Liver (tissue), 9 donors: Measurements from ENCODE around the gene FAT1. TPM values are rescaled to one million over a fixed set of nuclear protein-coding genes. Genes with fewer than 3 reads are reported as not detected.

Source experiments
- DNase-seq: peaks from one replicate; pipeline ENCODE4 v3.0.0-alpha.2; 2017; ENCODE audit warnings: low spot score
- H3K27ac ChIP-seq, 2 donors: one replicate each; pipeline ENCODE4 v1.7.0; 2013; ENCODE audit warnings: inconsistent platforms in 2 of 2, low read length in 2 of 2, control low read depth in 1 of 2, low read depth in 1 of 2, mild to moderate bottlenecking in 1 of 2
- H3K27me3 ChIP-seq, 4 donors: one replicate each; pipeline versions ENCODE4 v1.6.1 to v1.7.0; 2013; ENCODE audit warnings: low read length in 3 of 4, inconsistent platforms in 1 of 4, mild to moderate bottlenecking in 1 of 4, moderate library complexity in 1 of 4; ENCODE audit not compliant: control insufficient read depth in 4 of 4, insufficient read depth in 4 of 4
- H3K36me3 ChIP-seq, 4 donors: one replicate each; pipeline versions ENCODE4 v1.6.1 to v1.7.0; 2013; ENCODE audit warnings: low read length in 3 of 4, mild to moderate bottlenecking in 3 of 4, low read depth in 1 of 4, moderate library complexity in 1 of 4; ENCODE audit not compliant: control insufficient read depth in 4 of 4, insufficient read depth in 3 of 4
- H3K4me1 ChIP-seq, 4 donors: one replicate each; pipeline versions ENCODE4 v1.6.1 to v1.7.0; 2013; ENCODE audit warnings: low read length in 3 of 4, mild to moderate bottlenecking in 3 of 4, moderate library complexity in 1 of 4; ENCODE audit not compliant: control insufficient read depth in 4 of 4, insufficient read depth in 4 of 4
- H3K4me3 ChIP-seq, 3 donors: one replicate each; pipeline versions ENCODE4 v1.6.1 to v1.7.0; 2013; ENCODE audit warnings: low read length in 3 of 3, control low read depth in 1 of 3, low read depth in 1 of 3, mild to moderate bottlenecking in 1 of 3
- H3K9ac ChIP-seq, 2 donors: one replicate each; pipeline ENCODE4 v1.7.0; 2013; ENCODE audit warnings: low read length in 2 of 2, mild to moderate bottlenecking in 2 of 2, moderate library complexity in 2 of 2, control low read depth in 1 of 2, low read depth in 1 of 2
- H3K9me3 ChIP-seq, 4 donors: one replicate each; pipeline versions ENCODE4 v1.6.1 to v1.7.0; 2013; ENCODE audit warnings: low read length in 3 of 4; ENCODE audit not compliant: control insufficient read depth in 4 of 4
- FOXA2 ChIP-seq: IDR thresholded peaks from 2 replicates; pipeline ENCODE4 v1.6.1; 2016; ENCODE audit warnings: antibody characterized with exemption
- GABPA ChIP-seq, 2 donors: IDR thresholded peaks in 1 of 2; conservative IDR thresholded peaks in 1 of 2; 2 replicates each; pipeline ENCODE4 v1.6.1; 2016; ENCODE audit warnings: antibody characterized with exemption in 2 of 2, mild to moderate bottlenecking in 1 of 2, moderate library complexity in 1 of 2
- HNF4G ChIP-seq: IDR thresholded peaks from 2 replicates; pipeline ENCODE4 v1.6.1; 2016; ENCODE audit warnings: antibody characterized with exemption
- JUND ChIP-seq, 2 donors: IDR thresholded peaks; 2 replicates each; pipeline ENCODE4 v1.6.1; 2016; ENCODE audit warnings: antibody characterized with exemption in 2 of 2
- NR2F2 ChIP-seq: IDR thresholded peaks from 2 replicates; pipeline ENCODE4 v1.6.1; 2016; ENCODE audit warnings: antibody characterized with exemption
- RAD21 ChIP-seq, 2 donors: IDR thresholded peaks; 2 replicates each; pipeline ENCODE4 v1.6.1; 2016; ENCODE audit warnings: antibody characterized with exemption in 2 of 2, mild to moderate bottlenecking in 2 of 2
- RXRA ChIP-seq, 2 donors: IDR thresholded peaks; 2 replicates each; pipeline ENCODE4 v1.6.1; 2017 to 2018; ENCODE audit warnings: antibody characterized with exemption in 2 of 2, mild to moderate bottlenecking in 1 of 2
- YY1 ChIP-seq: IDR thresholded peaks from 2 replicates; pipeline ENCODE4 v1.6.1; 2016; ENCODE audit warnings: antibody characterized with exemption, mild to moderate bottlenecking
- WGBS: extraction: QIAGEN DNeasy Blood & Tissue Kit; methylation state at CpG from one replicate; pipeline ENCODE4 v1.1.7; 2013; 5-methylcytosine and 5-hydroxymethylcytosine counted together
- polyA plus RNA-seq, 2 donors: library from polyadenylated mRNA; stranded (reverse) in 1 of 2; unstranded in 1 of 2; fragments of 200-250 nt in 1 of 2; fragments of >200 nt in 1 of 2; fragmentation: Nextera tagmentation in 1 of 2; extraction: Ambion mirVana in 1 of 2; gene quantifications; one replicate each; pipeline versions ENCODE4 v1.2.1 to v1.2.3, GENCODE V29; 2013 to 2015
- total RNA-seq, 2 donors: library from RNA; depleted of rRNA; stranded (reverse); fragments of >200 nt; gene quantifications; one replicate each; pipeline ENCODE4 v1.2.3, GENCODE V29; 2014
- TF ChIP-seq, protein P1 (sequence below): fragments of 150-350 bp; IDR thresholded peaks from 2 replicates; pipeline ENCODE4 v1.5.1; 2017; ENCODE audit warnings: improper control_type of control experiment, low read depth, low read length; ENCODE audit not compliant: missing input control
- TF ChIP-seq, protein P2 (sequence below): IDR thresholded peaks from 2 replicates; pipeline ENCODE4 v1.6.1; 2016; ENCODE audit warnings: antibody characterized with exemption, mild to moderate bottlenecking
- TF ChIP-seq, protein P3 (sequence below): IDR thresholded peaks from 2 replicates; pipeline ENCODE4 v1.6.1; 2016; ENCODE audit warnings: antibody characterized with exemption
- TF ChIP-seq, protein P4 (sequence below): IDR thresholded peaks from 2 replicates; pipeline ENCODE4 v1.6.1; 2016; ENCODE audit warnings: antibody characterized with exemption
- TF ChIP-seq, protein P5 (sequence below): IDR thresholded peaks from 2 replicates; pipeline ENCODE4 v1.6.1; 2016; ENCODE audit warnings: antibody characterized with exemption
- donor health status: healthy.
- donor health status: healthy.
- donor health status: healthy.
- donor health status: healthy.
- donor health status: healthy.

FAT1 gene
- total and polyA plus RNA-seq, 4 donors: 10.0 to 48.0 (median 30.0) TPM

DNA sequence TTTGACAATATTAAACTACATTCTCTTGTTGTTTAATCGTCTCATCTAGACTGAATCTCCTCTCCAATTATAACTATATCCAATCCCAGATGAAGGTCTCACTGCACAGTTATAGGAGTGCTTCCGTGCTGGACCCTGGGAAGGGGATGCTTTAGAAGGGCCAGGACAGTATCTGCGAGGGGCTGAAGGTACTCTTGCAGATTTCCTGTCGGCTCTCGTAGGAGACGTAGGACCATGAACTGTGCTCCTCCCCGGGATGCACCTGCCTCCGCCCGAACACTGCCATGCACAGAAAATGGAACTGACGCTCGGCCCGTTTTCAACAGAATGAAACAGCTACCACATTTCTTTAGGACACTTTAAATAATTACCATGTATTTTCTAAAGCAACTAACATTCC lies 39.4 kb downstream of the FAT1 start (continued):
- TF ChIP-seq, protein P1, sequence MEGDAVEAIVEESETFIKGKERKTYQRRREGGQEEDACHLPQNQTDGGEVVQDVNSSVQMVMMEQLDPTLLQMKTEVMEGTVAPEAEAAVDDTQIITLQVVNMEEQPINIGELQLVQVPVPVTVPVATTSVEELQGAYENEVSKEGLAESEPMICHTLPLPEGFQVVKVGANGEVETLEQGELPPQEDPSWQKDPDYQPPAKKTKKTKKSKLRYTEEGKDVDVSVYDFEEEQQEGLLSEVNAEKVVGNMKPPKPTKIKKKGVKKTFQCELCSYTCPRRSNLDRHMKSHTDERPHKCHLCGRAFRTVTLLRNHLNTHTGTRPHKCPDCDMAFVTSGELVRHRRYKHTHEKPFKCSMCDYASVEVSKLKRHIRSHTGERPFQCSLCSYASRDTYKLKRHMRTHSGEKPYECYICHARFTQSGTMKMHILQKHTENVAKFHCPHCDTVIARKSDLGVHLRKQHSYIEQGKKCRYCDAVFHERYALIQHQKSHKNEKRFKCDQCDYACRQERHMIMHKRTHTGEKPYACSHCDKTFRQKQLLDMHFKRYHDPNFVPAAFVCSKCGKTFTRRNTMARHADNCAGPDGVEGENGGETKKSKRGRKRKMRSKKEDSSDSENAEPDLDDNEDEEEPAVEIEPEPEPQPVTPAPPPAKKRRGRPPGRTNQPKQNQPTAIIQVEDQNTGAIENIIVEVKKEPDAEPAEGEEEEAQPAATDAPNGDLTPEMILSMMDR: no peak
- TF ChIP-seq, protein P2, sequence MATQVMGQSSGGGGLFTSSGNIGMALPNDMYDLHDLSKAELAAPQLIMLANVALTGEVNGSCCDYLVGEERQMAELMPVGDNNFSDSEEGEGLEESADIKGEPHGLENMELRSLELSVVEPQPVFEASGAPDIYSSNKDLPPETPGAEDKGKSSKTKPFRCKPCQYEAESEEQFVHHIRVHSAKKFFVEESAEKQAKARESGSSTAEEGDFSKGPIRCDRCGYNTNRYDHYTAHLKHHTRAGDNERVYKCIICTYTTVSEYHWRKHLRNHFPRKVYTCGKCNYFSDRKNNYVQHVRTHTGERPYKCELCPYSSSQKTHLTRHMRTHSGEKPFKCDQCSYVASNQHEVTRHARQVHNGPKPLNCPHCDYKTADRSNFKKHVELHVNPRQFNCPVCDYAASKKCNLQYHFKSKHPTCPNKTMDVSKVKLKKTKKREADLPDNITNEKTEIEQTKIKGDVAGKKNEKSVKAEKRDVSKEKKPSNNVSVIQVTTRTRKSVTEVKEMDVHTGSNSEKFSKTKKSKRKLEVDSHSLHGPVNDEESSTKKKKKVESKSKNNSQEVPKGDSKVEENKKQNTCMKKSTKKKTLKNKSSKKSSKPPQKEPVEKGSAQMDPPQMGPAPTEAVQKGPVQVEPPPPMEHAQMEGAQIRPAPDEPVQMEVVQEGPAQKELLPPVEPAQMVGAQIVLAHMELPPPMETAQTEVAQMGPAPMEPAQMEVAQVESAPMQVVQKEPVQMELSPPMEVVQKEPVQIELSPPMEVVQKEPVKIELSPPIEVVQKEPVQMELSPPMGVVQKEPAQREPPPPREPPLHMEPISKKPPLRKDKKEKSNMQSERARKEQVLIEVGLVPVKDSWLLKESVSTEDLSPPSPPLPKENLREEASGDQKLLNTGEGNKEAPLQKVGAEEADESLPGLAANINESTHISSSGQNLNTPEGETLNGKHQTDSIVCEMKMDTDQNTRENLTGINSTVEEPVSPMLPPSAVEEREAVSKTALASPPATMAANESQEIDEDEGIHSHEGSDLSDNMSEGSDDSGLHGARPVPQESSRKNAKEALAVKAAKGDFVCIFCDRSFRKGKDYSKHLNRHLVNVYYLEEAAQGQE: no peak

DNA sequence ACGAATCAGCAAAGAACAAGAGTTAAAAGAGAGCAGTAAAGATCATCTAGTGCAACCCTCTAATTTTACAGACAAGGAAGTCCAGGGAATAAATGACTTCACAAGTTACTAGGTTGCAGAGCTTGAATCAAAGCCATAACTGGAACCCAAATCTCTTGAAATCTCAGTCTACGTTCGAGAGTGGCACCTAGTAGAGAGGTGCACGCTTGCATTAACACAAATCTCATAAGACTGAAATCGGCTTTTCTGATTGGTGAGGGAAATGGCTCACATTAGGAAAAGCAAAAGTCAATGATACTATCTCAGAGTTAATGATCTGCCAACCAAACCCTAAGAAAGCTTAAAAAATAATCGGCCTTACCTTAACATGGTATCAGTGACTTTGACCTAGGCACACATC lies 43.0 kb downstream of the FAT1 start:
- Histone ChIP-seq H3K9me3 (peaks cover 0 to 3% (median 0%) of the 10 kb centered on the region in 4 donors), H3K9ac (no peak overlapping the region), H3K36me3 (no peaks in the 10 kb centered on the region), H3K27me3 (no peaks in the 10 kb centered on the region), H3K4me3 (no peak overlapping the region), H3K27ac (no peak overlapping the region), H3K4me1 (no peaks in the 10 kb centered on the region)
- DNase-seq: no peak
- TF ChIP-seq, protein P3, sequence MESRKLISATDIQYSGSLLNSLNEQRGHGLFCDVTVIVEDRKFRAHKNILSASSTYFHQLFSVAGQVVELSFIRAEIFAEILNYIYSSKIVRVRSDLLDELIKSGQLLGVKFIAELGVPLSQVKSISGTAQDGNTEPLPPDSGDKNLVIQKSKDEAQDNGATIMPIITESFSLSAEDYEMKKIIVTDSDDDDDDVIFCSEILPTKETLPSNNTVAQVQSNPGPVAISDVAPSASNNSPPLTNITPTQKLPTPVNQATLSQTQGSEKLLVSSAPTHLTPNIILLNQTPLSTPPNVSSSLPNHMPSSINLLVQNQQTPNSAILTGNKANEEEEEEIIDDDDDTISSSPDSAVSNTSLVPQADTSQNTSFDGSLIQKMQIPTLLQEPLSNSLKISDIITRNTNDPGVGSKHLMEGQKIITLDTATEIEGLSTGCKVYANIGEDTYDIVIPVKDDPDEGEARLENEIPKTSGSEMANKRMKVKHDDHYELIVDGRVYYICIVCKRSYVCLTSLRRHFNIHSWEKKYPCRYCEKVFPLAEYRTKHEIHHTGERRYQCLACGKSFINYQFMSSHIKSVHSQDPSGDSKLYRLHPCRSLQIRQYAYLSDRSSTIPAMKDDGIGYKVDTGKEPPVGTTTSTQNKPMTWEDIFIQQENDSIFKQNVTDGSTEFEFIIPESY: no peak
- 80% methylated on average over 6 of the region's 6 CpGs for WGBS

DNA sequence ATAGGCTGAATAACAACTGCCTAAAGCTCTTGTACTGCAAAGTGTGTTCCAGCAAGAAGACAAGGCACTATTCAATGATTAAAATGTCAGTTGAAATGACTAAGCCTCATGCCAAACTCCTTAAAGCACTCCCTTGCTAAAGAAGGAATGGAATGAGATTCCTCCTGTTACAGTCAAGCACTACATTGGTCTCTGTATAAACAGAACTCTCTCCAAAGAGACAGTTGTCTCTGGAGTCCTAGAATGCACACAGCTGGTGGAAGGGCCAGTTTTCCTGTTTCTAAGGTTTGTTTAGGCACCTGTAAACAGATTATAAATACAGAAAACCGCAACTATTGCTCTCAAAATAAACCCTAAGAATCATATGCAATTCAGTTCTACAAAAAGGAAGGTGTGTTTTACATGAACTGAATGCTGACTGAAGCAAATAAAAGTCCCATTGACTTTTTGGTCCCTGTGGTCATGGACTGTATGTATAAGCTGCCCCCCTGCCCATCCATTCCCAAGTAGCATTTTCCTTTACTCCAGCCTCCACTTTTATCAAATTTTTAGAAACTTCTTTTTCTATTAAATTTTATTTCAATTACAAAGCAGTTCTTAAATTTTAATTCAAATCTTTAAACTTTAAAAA lies 47.0 kb downstream of the FAT1 start:
- no peak overlapping the region for H3K27ac ChIP-seq
- no peak for DNase-seq
- WGBS: 70% methylated on average over 1 of the region's 1 CpG
- TF ChIP-seq, protein P4, sequence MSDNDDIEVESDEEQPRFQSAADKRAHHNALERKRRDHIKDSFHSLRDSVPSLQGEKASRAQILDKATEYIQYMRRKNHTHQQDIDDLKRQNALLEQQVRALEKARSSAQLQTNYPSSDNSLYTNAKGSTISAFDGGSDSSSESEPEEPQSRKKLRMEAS: no peak
- no peak for TF ChIP-seq RAD21 (IDR thresholded peaks at IDR 0.05)
- TF ChIP-seq JUND (IDR thresholded peaks at IDR 0.05): no peak
- TF ChIP-seq, protein P1: no peak
- TF ChIP-seq, protein P3: no peak
- TF ChIP-seq NR2F2: no peak
- TF ChIP-seq GABPA (IDR thresholded peaks at IDR 0.05 in 1 of 2, conservative IDR thresholded peaks at IDR 0.05 in 1 of 2): no peak
- TF ChIP-seq HNF4G: no peak
- TF ChIP-seq FOXA2: no peak
- no peak for TF ChIP-seq YY1
- TF ChIP-seq RXRA (IDR thresholded peaks at IDR 0.05): no peak
- TF ChIP-seq, protein P5, sequence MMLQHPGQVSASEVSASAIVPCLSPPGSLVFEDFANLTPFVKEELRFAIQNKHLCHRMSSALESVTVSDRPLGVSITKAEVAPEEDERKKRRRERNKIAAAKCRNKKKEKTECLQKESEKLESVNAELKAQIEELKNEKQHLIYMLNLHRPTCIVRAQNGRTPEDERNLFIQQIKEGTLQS: no peak

More for the DNA sequence above, 47.0 kb downstream of the FAT1 start:
- H3K4me3 ChIP-seq: no peak overlapping the region
- no peak overlapping the region for H3K9ac ChIP-seq
- no peaks in the 10 kb centered on the region for H3K27me3 ChIP-seq
- no peaks in the 10 kb centered on the region for H3K4me1 ChIP-seq
- no peaks in the 10 kb centered on the region for H3K36me3 ChIP-seq
- peaks cover 0 to 3% (median 0%) of the 10 kb centered on the region in 4 donors for H3K9me3 ChIP-seq
